Fibroblast of pulmonary artery (primary cell): ENCODE results near the gene KHDRBS2.

Experiments used
- DNase-seq: peaks from one replicate; pipeline ENCODE4 v3.0.0-alpha.2; 2010; ENCODE audit warnings: low read depth
- H3K4me3 ChIP-seq: replicated peaks from 2 replicates; pipeline ENCODE4 v1.5.1; 2011; ENCODE audit warnings: low read depth, mild to moderate bottlenecking, control low read depth, low read length, moderate library complexity
- CTCF ChIP-seq: IDR thresholded peaks from 2 replicates; pipeline ENCODE4 v1.5.1; 2011; ENCODE audit warnings: mild to moderate bottlenecking, control low read depth, low read length, inconsistent platforms; ENCODE audit errors: missing control alignments

The KHDRBS2 gene

DNA sequence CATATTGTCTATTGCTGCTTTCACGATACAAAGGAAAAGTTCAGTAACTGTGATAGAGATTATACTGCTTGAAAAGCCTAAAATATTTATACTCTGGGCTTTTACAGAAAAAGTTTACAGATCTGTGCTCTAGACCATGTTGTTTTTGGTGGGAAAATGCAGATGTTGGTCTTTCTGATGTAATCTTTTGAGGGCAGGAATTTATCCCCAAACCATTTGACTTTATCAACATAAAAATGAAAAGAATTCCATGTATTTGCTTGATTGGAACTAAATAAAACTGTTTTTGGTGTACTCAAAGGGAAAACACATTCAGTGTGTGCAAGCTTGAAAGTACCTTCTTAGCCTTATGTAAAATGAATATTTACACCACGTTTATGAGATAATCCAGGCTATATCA lies 603.5 kb downstream of the KHDRBS2 start:
- no peak overlapping the region for H3K4me3 ChIP-seq
- no peak for DNase-seq
- TF ChIP-seq CTCF: no peak

DNA sequence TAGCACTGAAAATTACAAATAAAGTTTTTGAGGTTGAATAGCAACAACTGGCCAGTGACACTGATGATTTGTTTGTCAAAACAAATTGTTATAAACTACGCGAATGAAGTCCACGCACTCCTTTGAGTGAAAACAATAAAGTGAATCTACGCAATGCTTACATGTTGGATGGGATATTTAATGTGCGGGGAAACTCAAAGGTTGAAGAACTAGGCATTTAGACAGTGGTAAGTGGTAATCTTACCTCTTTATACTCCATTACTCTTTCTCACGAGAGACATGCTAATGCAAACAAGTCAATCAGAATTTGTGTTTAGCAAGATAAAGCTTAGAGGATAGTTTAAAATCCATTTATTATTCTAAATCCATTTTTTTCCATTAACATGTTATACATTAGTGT lies 606.4 kb downstream of the KHDRBS2 start:
- DNase-seq: no peak
- H3K4me3 ChIP-seq: no peak overlapping the region
- no peak for TF ChIP-seq CTCF

GRCh38 chr6:61675734-61676133 lies 610.3 kb downstream of the KHDRBS2 start:
- TF ChIP-seq CTCF: no peak
- DNase-seq: no peak
- no peak overlapping the region for H3K4me3 ChIP-seq

GRCh38 chr6:61649845-61650244 lies 636.2 kb downstream of the KHDRBS2 start:
- TF ChIP-seq CTCF: no peak
- no peak for DNase-seq
- no peak overlapping the region for H3K4me3 ChIP-seq

DNA sequence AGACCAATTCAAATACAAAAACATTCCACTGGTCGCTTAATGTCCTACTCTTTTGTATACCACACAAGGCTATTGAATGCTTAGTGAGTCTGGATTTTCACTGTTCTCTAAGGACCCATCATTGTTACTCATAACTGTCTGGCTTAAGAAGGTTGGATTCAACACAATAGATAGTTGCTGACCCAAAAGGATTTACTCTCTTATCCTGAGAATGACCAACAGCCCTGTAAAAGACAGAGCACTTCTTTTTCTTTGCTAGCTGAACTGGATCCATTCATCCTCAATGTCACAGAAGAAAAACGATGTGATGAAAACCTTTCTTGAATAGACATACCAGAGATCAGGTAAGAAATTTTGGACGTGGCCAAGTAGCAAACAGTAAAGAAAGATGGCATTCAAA lies 645.6 kb downstream of the KHDRBS2 start:
- no peak for DNase-seq
- TF ChIP-seq CTCF: no peak
- no peak overlapping the region for H3K4me3 ChIP-seq
